HS-5 (cell line): Measurements from ENCODE around the gene SEC14L1.
A peak's percentile ranks its signal among the peaks of the same experiment; 100 is the strongest.
"Not testable (repeated sequence)": the region's sequence is repeated elsewhere in the genome, so short reads cannot be mapped to it uniquely, and the experiment has no call there.

Experiments used
- DNase-seq: peaks from one replicate; pipeline ENCODE4 v3.0.0-alpha.2; 2012; ENCODE audit warnings: low read depth

SEC14L1 gene

GRCh38 chr17:77116371-77116860, 24.4 kb upstream of the SEC14L1 start:
- DNase-seq = no peak

GRCh38 chr17:77117415-77117814, 23.4 kb upstream of the SEC14L1 start:
- DNase-seq = no peak

- no peak for DNase-seq
Measured at GRCh38 chr17:77118251-77118928, 22.4 kb upstream of the SEC14L1 start.

- DNase-seq = no peak
Measured at GRCh38 chr17:77119668-77120301, 21.0 kb upstream of the SEC14L1 start.

GRCh38 chr17:77120868-77121267, 19.9 kb upstream of the SEC14L1 start:
- DNase-seq = no peak

GRCh38 chr17:77124192-77124889, 16.4 kb upstream of the SEC14L1 start:
- no peak for DNase-seq

DNA sequence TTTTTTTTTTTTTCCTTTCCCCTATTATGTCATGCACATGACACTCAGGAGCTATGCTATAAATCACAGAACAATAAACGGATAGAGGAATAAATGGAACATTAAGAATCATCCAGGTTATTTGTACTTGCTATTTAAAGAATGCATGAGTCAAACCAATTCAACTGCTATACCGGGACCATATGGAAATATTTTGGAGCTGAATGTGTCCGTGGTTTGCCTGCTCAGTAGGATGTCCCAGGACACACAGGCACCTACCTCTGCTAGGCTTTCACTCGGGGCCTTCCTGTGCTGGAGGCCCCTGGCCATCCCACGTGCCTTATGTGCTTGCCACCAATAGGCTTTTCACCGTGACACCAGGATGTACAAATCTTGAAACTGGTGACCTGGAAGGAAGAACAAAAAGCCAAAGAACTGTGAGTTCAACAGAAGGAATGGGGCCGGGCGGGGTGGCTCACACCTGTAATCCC, 15.3 kb upstream of the SEC14L1 start:
- DNase-seq = peak; percentile 97

DNA sequence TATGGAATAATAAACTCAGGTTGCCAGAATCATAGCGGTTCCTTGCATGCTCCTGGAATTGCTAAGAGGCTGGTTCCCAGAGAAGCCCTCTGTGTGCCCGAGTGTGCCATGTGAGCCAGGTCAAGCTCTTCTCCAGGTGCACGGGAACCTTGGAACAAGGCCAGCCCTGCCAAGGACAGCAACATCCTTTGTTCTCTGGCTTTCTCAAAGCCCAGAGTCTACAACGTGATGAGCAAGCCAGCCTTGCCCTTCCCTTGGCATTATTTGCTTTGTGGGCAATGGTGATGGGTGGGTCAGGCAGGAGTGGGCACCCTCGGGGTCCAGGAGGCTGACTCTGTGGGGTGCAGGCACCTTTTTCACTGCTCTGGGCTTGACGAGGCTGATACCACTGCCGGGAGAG, 14.2 kb upstream of the SEC14L1 start:
- DNase-seq = no peak

- DNase-seq = no peak
Measured at GRCh38 chr17:77127735-77128361, 12.9 kb upstream of the SEC14L1 start.

GRCh38 chr17:77128896-77129567, 11.7 kb upstream of the SEC14L1 start:
- no peak for DNase-seq

DNA sequence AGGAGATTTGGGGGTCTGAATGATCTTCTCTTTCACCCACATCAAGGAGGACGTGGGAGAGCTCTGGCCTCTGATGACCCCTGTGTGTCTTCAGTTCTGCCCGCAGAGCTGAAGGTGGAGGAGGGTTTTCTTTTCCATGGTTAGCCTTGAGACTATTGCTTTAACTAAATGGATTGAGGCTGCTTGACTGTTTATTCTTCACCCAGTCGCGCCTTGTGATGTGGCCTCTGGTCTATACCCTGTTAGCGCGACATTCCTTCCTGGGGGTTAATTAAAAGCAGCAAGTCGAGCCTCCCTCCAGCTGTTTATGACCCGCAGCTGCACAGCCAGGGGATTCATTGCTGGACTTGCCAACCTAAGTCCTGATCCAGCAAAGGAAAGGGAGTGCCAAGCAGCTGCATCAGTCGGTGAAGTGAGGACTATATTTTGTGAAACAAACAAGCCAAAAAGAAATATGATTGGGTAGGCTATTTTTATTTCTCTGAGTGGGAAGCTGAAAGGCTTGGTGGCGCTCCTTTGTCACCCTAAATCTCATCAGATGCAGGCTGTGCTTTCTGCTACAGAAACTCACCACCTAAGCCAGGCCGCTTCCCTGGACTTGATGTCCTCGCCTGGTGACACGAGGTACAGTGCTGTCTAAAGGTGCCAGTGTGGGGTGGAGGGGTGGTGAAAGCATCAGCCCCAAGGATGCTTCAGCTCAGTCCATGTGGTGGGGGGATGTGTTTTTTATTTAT, 11.0 kb upstream of the SEC14L1 start:
- DNase-seq = no peak

- no peak for DNase-seq
Measured at GRCh38 chr17:77130525-77130924, 10.2 kb upstream of the SEC14L1 start.

DNA sequence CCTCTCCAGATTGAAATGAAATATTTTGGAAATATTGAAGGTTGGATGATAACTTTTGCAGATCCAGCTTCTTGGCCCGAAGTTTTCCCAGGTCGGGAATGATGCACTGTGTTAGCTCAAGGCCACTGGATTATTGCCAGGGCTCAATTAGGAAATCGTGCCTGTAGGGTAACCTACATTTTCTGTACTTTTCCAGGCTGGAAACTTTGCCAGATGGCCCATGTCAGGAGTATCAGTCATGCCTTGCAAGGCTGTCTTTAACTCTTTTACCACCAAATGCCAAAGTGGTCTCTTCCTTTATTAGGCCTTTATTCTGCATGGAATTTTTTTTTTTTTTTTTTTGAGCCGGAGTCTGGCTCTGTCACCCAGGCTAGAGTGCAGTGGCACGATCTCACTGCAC, 8.9 kb upstream of the SEC14L1 start:
- DNase-seq = peak; percentile 78

- DNase-seq = no peak
Measured at GRCh38 chr17:77132411-77133086, 8.2 kb upstream of the SEC14L1 start.

- no peak for DNase-seq
Measured at GRCh38 chr17:77133087-77133638, 7.6 kb upstream of the SEC14L1 start.

DNA sequence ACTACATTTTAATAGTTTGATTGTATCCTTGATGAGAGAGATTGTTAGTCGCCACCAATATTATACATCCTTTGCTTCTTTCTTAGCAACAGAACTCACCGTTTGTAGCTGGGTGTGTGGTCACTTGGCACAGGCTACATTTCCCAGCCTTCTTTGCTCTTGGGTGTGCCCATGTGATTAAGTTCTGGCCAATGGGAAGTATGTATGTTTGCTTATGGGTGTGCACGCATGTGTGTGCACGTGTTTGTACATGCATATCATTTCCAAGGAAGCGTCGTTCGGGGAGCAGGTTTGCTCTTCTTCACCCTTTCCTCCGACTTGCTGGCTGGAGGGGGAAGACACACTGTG, 4.4 kb upstream of the SEC14L1 start:
- no peak for DNase-seq

DNA sequence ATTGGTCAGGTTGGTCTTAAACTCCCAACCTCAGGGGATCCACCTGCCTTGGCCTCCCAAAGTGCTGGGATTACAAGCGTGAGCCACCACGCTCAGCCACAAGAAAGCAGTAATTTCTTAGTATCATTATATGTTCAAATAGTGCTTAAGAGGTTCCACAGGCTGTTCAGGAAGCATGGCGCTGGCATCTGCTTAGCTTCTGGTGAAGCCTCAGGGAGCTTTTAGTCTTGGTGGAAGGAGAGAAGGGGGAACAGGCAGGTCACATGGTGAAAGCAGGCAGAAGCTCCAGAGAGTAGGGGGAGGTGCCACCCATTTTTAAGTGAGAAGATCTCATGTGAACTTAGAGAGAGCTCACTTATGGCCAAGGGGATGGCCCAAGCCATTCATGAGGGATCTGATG, 3.7 kb upstream of the SEC14L1 start:
- DNase-seq = no peak

GRCh38 chr17:77137886-77138285, 2.9 kb upstream of the SEC14L1 start:
- DNase-seq = not testable (repeated sequence)

DNA sequence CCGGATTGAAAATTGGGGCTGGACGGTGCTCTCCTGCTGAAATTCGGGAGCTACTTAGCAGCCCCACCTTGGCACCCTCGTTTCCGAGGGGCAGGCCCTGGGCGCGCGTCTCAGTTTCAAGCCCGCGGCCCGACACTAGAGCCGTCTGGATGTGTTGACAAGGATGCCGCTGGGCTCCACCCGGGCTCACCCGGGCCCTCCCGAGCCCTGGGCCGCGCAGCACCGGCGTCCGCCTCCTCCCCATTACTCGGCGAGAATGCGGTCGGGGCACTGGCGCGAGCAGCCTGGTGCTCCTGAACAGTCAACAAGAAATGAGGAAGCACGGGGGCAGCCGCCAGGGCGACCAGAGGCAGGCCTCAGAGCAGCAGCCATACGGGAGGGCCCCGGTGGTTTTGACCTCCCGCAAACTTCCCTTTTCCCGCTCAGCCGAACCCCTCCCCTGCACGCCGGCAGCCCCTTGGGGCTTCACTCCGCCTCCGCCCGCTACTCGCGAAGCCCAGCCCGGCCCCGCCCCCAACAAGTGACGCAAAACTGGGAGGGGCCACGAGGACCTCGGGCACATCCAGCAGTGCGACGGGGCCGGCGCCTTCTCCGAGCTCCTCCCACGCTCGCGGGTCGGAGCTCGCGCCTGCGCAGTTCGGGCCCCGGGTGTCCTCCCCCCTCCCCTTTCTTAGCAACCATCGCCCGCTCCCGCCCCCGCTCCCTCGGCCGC, 447 bp upstream of the SEC14L1 start:
- DNase-seq = peak; percentile 77
